GM12878 (cell line): ENCODE measurements around the gene NAXE. TPM values are rescaled to one million over a fixed set of nuclear protein-coding genes. Genes with fewer than 3 reads are reported as not detected.
"Not testable (repeated sequence)": the region's sequence is repeated elsewhere in the genome, so short reads cannot be mapped to it uniquely, and the experiment has no call there.

ENCODE experiments used
- ATAC-seq: fragments of 200-7000 bp; cut with Tn5 transposase; 3 replicates; pipeline ENCODE4 v1.9.1; 2020; ENCODE audit warnings: mild to moderate bottlenecking, moderate library complexity
- BruUV-seq: library from RNA; stranded (reverse); fragments of 400-500 nt; replicated peaks from 2 replicates; lab custom pipeline; 2021; lab: Mats Ljungman, UMichigan
- CTCF ChIA-PET: fragments of 300-600 bp; sonication (Branson Sonifier 250); formaldehyde crosslinking; extraction: SDS; loops from one replicate; lab custom pipeline; 2021; ENCODE audit warnings: inconsistent platforms; lab: Yijun Ruan, JAX
- POLR2A ChIA-PET: fragments of 350-600 bp; formaldehyde crosslinking; extraction: SDS; loops from one replicate; lab custom pipeline; 2021; ENCODE audit warnings: inconsistent platforms; lab: Charles Lee
- RAD21 ChIA-PET: fragments of 300-600 bp; sonication (Branson Sonifier 250); formaldehyde crosslinking; loops from one replicate; lab custom pipeline; 2023; ENCODE audit warnings: antibody characterized with exemption; ENCODE audit not compliant: unreplicated experiment; lab: Charles Lee
- SMC1A ChIA-PET: fragments of 300-600 bp; sonication (Branson Sonifier 250); formaldehyde crosslinking; loops from one replicate; lab custom pipeline; 2023; ENCODE audit not compliant: unreplicated experiment, uncharacterized antibody; lab: Charles Lee
- DNase-seq: peaks from one replicate; pipeline ENCODE4 v3.0.0-alpha.2; 2011; ENCODE audit warnings: low read depth, low spot score
- FAIRE-seq: peaks from 3 replicates; lab custom pipeline; 2011; peaks lifted over from hg19 to GRCh38; lab: Jason Lieb, UNC
- H2AFZ ChIP-seq: 2 replicates; pipeline ENCODE4 v1.6.0; 2011; ENCODE audit warnings: low read depth, low read length, control low read depth; ENCODE audit not compliant: control insufficient read depth
- H3K27ac ChIP-seq: 2 replicates; pipeline ENCODE4 v1.5.1; 2011; ENCODE audit warnings: control low read depth; ENCODE audit not compliant: control insufficient read depth, insufficient read depth
- H3K27me3 ChIP-seq, 2 experiments: replicated peaks in 1 of 2; 2 replicates each; pipeline versions ENCODE4 v1.6.0 to v1.6.1; 2011; ENCODE audit warnings: low read length in 1 of 2; ENCODE audit not compliant: control insufficient read depth in 2 of 2, insufficient read depth in 2 of 2
- H3K36me3 ChIP-seq, 2 experiments: 2 replicates each; pipeline ENCODE4 v1.5.1; 2011; ENCODE audit warnings: low read length in 1 of 2; ENCODE audit not compliant: control insufficient read depth in 2 of 2, insufficient read depth in 2 of 2
- H3K4me1 ChIP-seq: 2 replicates; pipeline ENCODE4 v1.6.1; 2011; ENCODE audit warnings: mild to moderate bottlenecking, low read length, moderate library complexity, mixed read lengths; ENCODE audit not compliant: control insufficient read depth, insufficient read depth
- H3K4me2 ChIP-seq: 2 replicates; pipeline ENCODE4 v1.6.0; 2011; ENCODE audit warnings: control low read depth; ENCODE audit not compliant: control insufficient read depth, insufficient read depth
- H3K4me3 ChIP-seq: fragments of 200-600 bp; sonication (generic); 2 replicates; pipeline ENCODE4 v1.5.1; 2016
- H3K79me2 ChIP-seq: 2 replicates; pipeline ENCODE4 v1.6.0; 2011; ENCODE audit warnings: low read length; ENCODE audit not compliant: control insufficient read depth, insufficient read depth
- H3K9ac ChIP-seq: 2 replicates; pipeline ENCODE4 v1.8.0; 2011; ENCODE audit warnings: low read length, control low read depth, mixed read lengths; ENCODE audit not compliant: control insufficient read depth, insufficient read depth
- H3K9me3 ChIP-seq: replicated peaks from 3 replicates; pipeline ENCODE4 v1.5.1; 2011; ENCODE audit warnings: mild to moderate bottlenecking, low read length; ENCODE audit not compliant: control insufficient read depth, insufficient read depth
- H4K20me1 ChIP-seq: 2 replicates; pipeline ENCODE4 v1.6.0; 2011; ENCODE audit not compliant: control insufficient read depth, insufficient read depth
- IKZF1 ChIP-seq: fragments of 450-650 bp; conservative IDR thresholded peaks from 2 replicates; pipeline ENCODE4 v1.6.1; 2017; ENCODE audit warnings: antibody characterized with exemption, mild to moderate bottlenecking
- MTA3 ChIP-seq: IDR thresholded peaks from 2 replicates; pipeline ENCODE4 v1.6.1; 2012; ENCODE audit warnings: low read length, inconsistent platforms, borderline replicate concordance
- SIN3A ChIP-seq: IDR thresholded peaks from 2 replicates; pipeline ENCODE4 v1.6.1; 2012; ENCODE audit warnings: low read depth, low read length, improper control_type of control experiment
- SMARCA5 ChIP-seq: fragments of 450-650 bp; IDR thresholded peaks from 2 replicates; pipeline ENCODE4 v1.6.1; 2017; ENCODE audit warnings: mild to moderate bottlenecking
- TARDBP ChIP-seq: IDR thresholded peaks from 2 replicates; pipeline ENCODE4 v1.6.1; 2016; ENCODE audit warnings: borderline replicate concordance
- WGBS: methylation state at CpG from one replicate; pipeline ENCODE4 v1.1.6; 2016; ENCODE audit warnings: low lambda C conversion rate; ENCODE audit not compliant: insufficient replicate concordance, insufficient coverage; ENCODE audit errors: missing lambda C conversion rate; 5-methylcytosine and 5-hydroxymethylcytosine counted together
- in situ Hi-C: fragments of 300-500 bp; cut with MboI; formaldehyde crosslinking; loops from 9 replicates; pipeline ENCODE4 v1.14.3; 2018; ENCODE audit warnings: mixed read lengths
- intact Hi-C: fragments of 100-400 bp; cut with micrococcal nuclease; formaldehyde crosslinking; loops from one replicate; pipeline ENCODE4 v1.14.2; 2022; ENCODE audit not compliant: unreplicated experiment
- polyA plus RNA-seq, 11 experiments: library from polyadenylated mRNA; depleted of rRNA in 4 of 11; unstranded in 6 of 11; stranded (reverse) in 5 of 11; fragments of >200 nt; fragmentation: Nextera tagmentation in 4 of 11; fragmentation: Illumina TruSeq in 1 of 11; extraction: Ambion mirVana in 4 of 11; extraction: Trizol in 1 of 11; gene quantifications; 1 replicate in 1 of 11; 2 replicates in 10 of 11; pipeline versions ENCODE4 v1.2.1 to v1.2.3, GENCODE V29; 2011 to 2016; ENCODE audit warnings: inconsistent platforms in 2 of 11, missing spikeins in 2 of 11, low read depth in 1 of 11
- total RNA-seq, 4 experiments: library from RNA; depleted of rRNA in 3 of 4; stranded (reverse); fragments of >200 nt in 3 of 4; fragmentation: Illumina TruSeq in 1 of 4; extraction: Trizol in 1 of 4; gene quantifications; 2 replicates each; pipeline versions ENCODE4 v1.2.1 to v1.2.3, GENCODE V29; 2013 to 2021

The NAXE gene
- total and polyA plus RNA-seq, 10 of the 15 experiments (the other 5 are each of a cell fraction or from before 2014, with no cell fraction given), result 17.8 to 93.3 (median 68.8) TPM

GRCh38 chr1:156629823-156630449 lies 38.4 kb downstream of the NAXE start (continued):
- TF ChIP-seq IKZF1, result no peak

- POLR2A ChIA-PET, H3K4me2 ChIP-seq, DNase-seq, RAD21 ChIA-PET, H3K9ac ChIP-seq, FAIRE-seq, H3K4me1 ChIP-seq, SMC1A ChIA-PET, H2AFZ ChIP-seq, H3K27me3 ChIP-seq, H3K27ac ChIP-seq, H3K9me3 ChIP-seq, H3K79me2 ChIP-seq, H3K4me3 ChIP-seq, BruUV-seq, H4K20me1 ChIP-seq, intact Hi-C loops, in situ Hi-C loops, H3K36me3 ChIP-seq, ATAC-seq: not testable (repeated sequence)
- CTCF ChIA-PET, result interaction anchor here (1.0 to 9.2 kb wide), 3 partner anchors 19 to 45 kb away, joined by 3 to 208 read pairs (median 5); no protein-coding TSS in a partner anchor
- 69% methylated on average over 6 of the region's 9 CpGs for WGBS
Measured at GRCh38 chr1:156631152-156631551, 39.6 kb downstream of the NAXE start.

DNA sequence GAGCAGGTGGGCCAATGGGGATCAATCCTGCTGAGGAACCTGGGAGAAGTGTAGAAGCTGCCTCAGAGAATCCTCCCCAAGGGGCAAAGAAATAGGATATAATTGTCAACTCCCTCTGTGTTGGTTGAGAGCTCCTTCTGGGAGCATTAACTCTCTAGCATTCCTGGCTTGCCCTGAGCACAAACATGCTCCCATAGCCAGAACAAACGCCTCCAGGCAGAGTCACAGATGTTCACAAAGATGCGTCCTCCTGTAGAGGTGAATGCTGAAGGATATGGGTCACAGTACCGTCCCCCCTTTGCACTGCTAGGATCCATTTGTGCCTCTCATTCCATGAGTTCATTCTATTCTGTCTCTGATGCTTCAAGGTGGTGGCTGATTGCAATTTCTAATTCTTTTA lies 40.8 kb downstream of the NAXE start:
- intact Hi-C loops, result no loop called here
- Histone ChIP-seq H3K9ac (no peak overlapping the region), H3K27me3 (peaks cover 0 to 3% of the 10 kb centered on the region in 2 experiments; a peak in 2 of 4 replicates)

More for the DNA sequence above, 40.8 kb downstream of the NAXE start:
- Histone ChIP-seq H3K4me3 (no peak overlapping the region), H2AFZ (no peak overlapping the region), H4K20me1 (no peaks in the 10 kb centered on the region), H3K36me3 (no peaks in the 10 kb centered on the region), H3K27ac (no peak overlapping the region), H3K4me2 (no peak overlapping the region), H3K79me2 (no peaks in the 10 kb centered on the region), H3K9me3 (no peaks in the 10 kb centered on the region), H3K4me1 (no peaks in the 10 kb centered on the region)
- ChIA-PET CTCF (interaction anchor here (0.9 to 9.2 kb wide), 2 partner anchors 9 to 26 kb away, joined by 3 to 208 read pairs; no protein-coding TSS in a partner anchor), POLR2A (no interaction called here), SMC1A (no interaction called here), RAD21 (no interaction called here)
- ATAC-seq, result no peak
- no peak for FAIRE-seq
- no peak for DNase-seq
- WGBS, result 26% methylated on average over 3 of the region's 3 CpGs
- in situ Hi-C loops, result no loop called here
- TF ChIP-seq TARDBP (no peak), SIN3A (no peak), MTA3 (no peak), SMARCA5 (no peak)
- BruUV-seq, result no TSS peak
